ENCODE data around the gene CERS3.

The CERS3 gene

GRCh38 chr15:100373120-100373896, 155.4 kb downstream of the CERS3 start:
- no peak for DNase-seq

- DNase-seq = no peak
These were observed 156.0 kb downstream of the CERS3 start for GRCh38 chr15:100372739-100373119.

DNA sequence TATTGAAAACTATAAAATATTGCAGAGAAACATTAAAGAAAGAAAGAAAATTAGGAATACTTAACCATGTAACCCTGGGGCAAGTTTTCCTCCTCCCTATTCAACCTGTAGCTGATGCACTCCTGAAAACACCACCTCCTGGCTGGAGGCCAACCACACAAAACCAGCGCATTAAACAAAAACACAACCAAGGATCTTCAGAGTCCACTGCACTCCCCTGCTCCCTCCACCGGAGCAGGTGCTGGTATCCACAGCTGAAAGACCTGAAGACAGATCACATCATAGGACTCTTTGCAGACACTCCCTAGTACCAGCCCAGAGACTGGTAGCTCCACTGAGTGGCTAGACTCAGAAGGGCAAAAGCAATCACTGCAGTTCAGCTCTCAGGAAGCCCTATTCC, 173.4 kb downstream of the CERS3 start:
- DNase-seq = no peak

- no peak for DNase-seq
These were observed 175.3 kb downstream of the CERS3 start for GRCh38 chr15:100353449-100353848.

DNA sequence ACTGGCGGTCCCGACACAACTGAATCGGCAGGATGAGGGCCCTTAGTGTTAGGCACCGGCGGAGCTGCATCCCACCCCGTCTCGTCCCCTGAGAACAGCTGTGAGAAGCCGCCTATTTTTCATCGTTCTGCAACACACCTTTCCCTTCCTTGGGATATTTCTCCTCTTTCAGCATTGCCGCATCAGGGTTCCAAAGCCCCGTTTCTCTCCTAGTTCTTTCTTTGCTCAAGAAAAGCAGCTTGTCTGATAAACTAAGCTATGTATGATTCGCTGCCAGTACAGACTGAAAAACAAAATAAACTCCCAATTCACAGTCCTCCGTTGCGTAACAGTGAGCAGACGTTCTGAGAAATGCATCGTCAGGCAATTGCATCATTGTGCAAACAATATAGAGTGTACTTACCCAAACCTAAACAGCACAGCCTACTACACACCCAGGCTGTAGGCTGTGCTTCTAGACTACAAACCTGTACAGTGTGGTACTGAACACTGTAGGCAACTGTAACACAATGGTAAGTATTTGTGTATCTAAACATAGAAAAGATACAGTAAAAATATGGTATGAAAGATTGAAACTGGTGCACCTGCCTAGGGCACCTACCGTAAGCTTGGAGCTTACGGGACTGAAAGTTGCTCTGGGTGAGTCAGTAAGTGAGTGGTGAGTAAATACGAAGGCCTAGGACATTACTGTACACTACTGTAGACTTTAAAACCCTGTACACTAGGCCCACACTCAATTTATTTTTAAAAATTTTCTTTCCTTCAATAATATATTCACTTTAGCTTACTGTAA, 178.1 kb downstream of the CERS3 start:
- no peak for DNase-seq

All from stimulated activated CD4-positive, alpha-beta T cell treated with anti-CD3 and anti-CD28 coated beads, Interleukin-2, amount 100 ng/mL, for 24 hours (primary cell).